IMR-90 (cell line): Measurements from ENCODE around the gene DBX1. TPM values are rescaled to one million over a fixed set of nuclear protein-coding genes. Genes with fewer than 3 reads are reported as not detected.

ENCODE experiments used
- ATAC-seq: fragments of 200-7000 bp; cut with Tn5 transposase; 2 replicates; pipeline ENCODE4 v1.9.1; 2020; ENCODE audit warnings: low read depth, mild to moderate bottlenecking, moderate library complexity
- BruUV-seq: library from RNA; stranded (reverse); fragments of 400-500 nt; replicated peaks from 2 replicates; lab custom pipeline; 2021; lab: Mats Ljungman, UMichigan
- CTCF ChIA-PET: fragments of 300-600 bp; formaldehyde crosslinking; extraction: SDS; loops from one replicate; lab custom pipeline; 2021; ENCODE audit warnings: antibody characterized with exemption; lab: Yijun Ruan, JAX
- POLR2A ChIA-PET: fragments of 300-600 bp; sonication (Branson Sonifier 250); formaldehyde crosslinking; loops from one replicate; lab custom pipeline; 2022; ENCODE audit warnings: antibody characterized with exemption; ENCODE audit not compliant: unreplicated experiment; lab: Charles Lee
- DNase-seq: peaks from one replicate; pipeline ENCODE4 v3.0.0; 2013
- H2AFZ ChIP-seq: replicated peaks from 2 replicates; pipeline ENCODE3; 2013; ENCODE audit warnings: low read length, mild to moderate bottlenecking; ENCODE audit not compliant: poor library complexity
- H2AK5ac ChIP-seq: 2 replicates; pipeline ENCODE4 v1.6.1; 2013; ENCODE audit warnings: low read depth, low read length, inconsistent platforms
- H2AK9ac ChIP-seq: replicated peaks from 2 replicates; pipeline ENCODE3; 2013; ENCODE audit warnings: mild to moderate bottlenecking, low read depth, low read length, moderate library complexity; ENCODE audit not compliant: poor library complexity
- H2BK120ac ChIP-seq: 2 replicates; pipeline ENCODE4 v1.6.1; 2013; ENCODE audit warnings: low read depth, low read length, inconsistent platforms
- H2BK15ac ChIP-seq: 3 replicates; pipeline ENCODE4 v1.6.1; 2013; ENCODE audit warnings: low read depth, low read length, inconsistent platforms
- H2BK20ac ChIP-seq: 2 replicates; pipeline ENCODE4 v1.6.1; 2013; ENCODE audit warnings: low read depth, mild to moderate bottlenecking, inconsistent platforms, low read length, moderate library complexity
- H2BK5ac ChIP-seq: 2 replicates; pipeline ENCODE4 v1.6.1; 2013; ENCODE audit warnings: mild to moderate bottlenecking, low read depth, low read length, inconsistent platforms; ENCODE audit not compliant: poor library complexity, severe bottlenecking
- H3K14ac ChIP-seq: replicated peaks from 2 replicates; pipeline ENCODE4 v1.6.1; 2013; ENCODE audit warnings: low read depth, low read length, inconsistent platforms
- H3K18ac ChIP-seq: 2 replicates; pipeline ENCODE4 v1.6.1; 2013; ENCODE audit warnings: low read depth, low read length, control low read depth
- H3K23ac ChIP-seq: 2 replicates; pipeline ENCODE4 v1.6.1; 2013; ENCODE audit warnings: low read depth, low read length, inconsistent platforms
- H3K27ac ChIP-seq: 2 replicates; pipeline ENCODE4 v1.5.1; 2013; ENCODE audit warnings: mild to moderate bottlenecking, control low read depth, low read length; ENCODE audit not compliant: insufficient read depth
- H3K27me3 ChIP-seq: 2 replicates; pipeline ENCODE4 v1.6.1; 2013; ENCODE audit warnings: low read length; ENCODE audit not compliant: control insufficient read depth, insufficient read depth
- H3K36me3 ChIP-seq: 2 replicates; pipeline ENCODE4 v1.6.1; 2013; ENCODE audit warnings: low read length, mixed read lengths; ENCODE audit not compliant: control insufficient read depth, insufficient read depth
- H3K4ac ChIP-seq: 2 replicates; pipeline ENCODE4 v1.6.1; 2013; ENCODE audit warnings: low read depth, low read length, inconsistent platforms
- H3K4me1 ChIP-seq: 2 replicates; pipeline ENCODE4 v1.6.1; 2013; ENCODE audit warnings: low read length, mixed read lengths; ENCODE audit not compliant: control insufficient read depth, insufficient read depth
- H3K4me2 ChIP-seq: 2 replicates; pipeline ENCODE4 v1.6.1; 2013; ENCODE audit warnings: low read depth, mild to moderate bottlenecking, control low read depth, low read length, moderate library complexity
- H3K4me3 ChIP-seq: 2 replicates; pipeline ENCODE4 v1.5.1; 2013; ENCODE audit warnings: low read depth, mild to moderate bottlenecking, control low read depth, low read length, moderate library complexity; ENCODE audit not compliant: insufficient read depth
- H3K56ac ChIP-seq: 2 replicates; pipeline ENCODE4 v1.6.1; 2013; ENCODE audit warnings: low read length, inconsistent platforms; ENCODE audit not compliant: insufficient read depth; ENCODE audit errors: extremely low read depth
- H3K79me1 ChIP-seq, 2 experiments: 2 replicates each; pipeline ENCODE4 v1.6.1; 2013; ENCODE audit warnings: low read length in 2 of 2, inconsistent platforms in 1 of 2, low read depth in 1 of 2
- H3K9ac ChIP-seq: 2 replicates; pipeline ENCODE4 v1.6.1; 2013; ENCODE audit warnings: low read depth, low read length, control low read depth
- H3K9me1 ChIP-seq: 2 replicates; pipeline ENCODE4 v1.6.1; 2013; ENCODE audit warnings: low read length, inconsistent platforms; ENCODE audit not compliant: insufficient read depth
- H3K9me3 ChIP-seq: 2 replicates; pipeline ENCODE4 v1.6.1; 2013; ENCODE audit warnings: low read length; ENCODE audit not compliant: control insufficient read depth, insufficient read depth
- H4K20me1 ChIP-seq: 2 replicates; pipeline ENCODE4 v1.6.1; 2013; ENCODE audit warnings: low read length, inconsistent platforms; ENCODE audit not compliant: insufficient read depth
- H4K5ac ChIP-seq: 2 replicates; pipeline ENCODE4 v1.6.1; 2013; ENCODE audit warnings: mild to moderate bottlenecking, low read depth, low read length, control low read depth
- H4K8ac ChIP-seq, 2 experiments: 2 replicates each; pipeline ENCODE4 v1.6.1; 2013; ENCODE audit warnings: low read depth in 2 of 2, low read length in 2 of 2, control low read depth in 1 of 2, inconsistent platforms in 1 of 2
- H4K91ac ChIP-seq: 2 replicates; pipeline ENCODE4 v1.6.1; 2013; ENCODE audit warnings: low read depth, low read length, inconsistent platforms; ENCODE audit not compliant: insufficient read depth
- BHLHE40 ChIP-seq: fragments of 150-350 bp; IDR thresholded peaks from 2 replicates; pipeline ENCODE4 v1.6.1; 2016; ENCODE audit warnings: mild to moderate bottlenecking, low read depth, low read length
- CEBPB ChIP-seq: IDR thresholded peaks from 2 replicates; pipeline ENCODE4 v1.6.1; 2012; ENCODE audit warnings: low read depth, low read length, improper control_type of control experiment
- CHD1 ChIP-seq: IDR thresholded peaks from 2 replicates; pipeline ENCODE4 v1.6.1; 2012; ENCODE audit warnings: low read depth, low read length, improper control_type of control experiment
- CTCF ChIP-seq: conservative IDR thresholded peaks from 2 replicates; pipeline ENCODE4 v1.5.1; 2012; ENCODE audit warnings: mild to moderate bottlenecking, low read depth, low read length, improper control_type of control experiment
- ELK1 ChIP-seq: fragments of 150-350 bp; IDR thresholded peaks from 2 replicates; pipeline ENCODE4 v1.6.1; 2016; ENCODE audit warnings: low read depth, mild to moderate bottlenecking, low read length, moderate library complexity, borderline replicate concordance
- FOS ChIP-seq: fragments of 150-350 bp; IDR thresholded peaks from 2 replicates; pipeline ENCODE4 v1.6.1; 2016; ENCODE audit warnings: low read depth, low read length
- MAFK ChIP-seq: IDR thresholded peaks from 2 replicates; pipeline ENCODE4 v1.6.1; 2012; ENCODE audit warnings: low read depth, low read length, improper control_type of control experiment
- MAZ ChIP-seq: IDR thresholded peaks from 2 replicates; pipeline ENCODE4 v1.6.1; 2012; ENCODE audit warnings: low read depth, mild to moderate bottlenecking, low read length, improper control_type of control experiment, moderate library complexity, borderline replicate concordance
- MXI1 ChIP-seq: IDR thresholded peaks from 2 replicates; pipeline ENCODE4 v1.6.1; 2012; ENCODE audit warnings: low read depth, mild to moderate bottlenecking, low read length, moderate library complexity, borderline replicate concordance
- NFE2L2 ChIP-seq: fragments of 150-350 bp; IDR thresholded peaks from 2 replicates; pipeline ENCODE4 v1.6.1; 2016; ENCODE audit warnings: low read depth, mild to moderate bottlenecking, low read length
- POLR2A ChIP-seq: IDR thresholded peaks from 2 replicates; pipeline ENCODE4 v1.6.1; 2012; ENCODE audit warnings: mild to moderate bottlenecking, low read depth, low read length
- RAD21 ChIP-seq: IDR thresholded peaks from 2 replicates; pipeline ENCODE4 v1.6.1; 2012; ENCODE audit warnings: low read length, improper control_type of control experiment
- RCOR1 ChIP-seq: IDR thresholded peaks from 2 replicates; pipeline ENCODE4 v1.6.1; 2012; ENCODE audit warnings: mild to moderate bottlenecking, low read length, improper control_type of control experiment; ENCODE audit not compliant: insufficient replicate concordance
- RFX5 ChIP-seq: IDR thresholded peaks from 2 replicates; pipeline ENCODE4 v1.8.0; 2012; ENCODE audit warnings: low read depth, mild to moderate bottlenecking, low read length, moderate library complexity
- SMC3 ChIP-seq: fragments of 150-350 bp; IDR thresholded peaks from 2 replicates; pipeline ENCODE4 v1.6.1; 2016; ENCODE audit warnings: low read depth, mild to moderate bottlenecking, antibody characterized with exemption, low read length, moderate library complexity
- USF2 ChIP-seq: fragments of 150-350 bp; IDR thresholded peaks from 2 replicates; pipeline ENCODE4 v1.6.1; 2017; ENCODE audit warnings: mild to moderate bottlenecking, antibody characterized with exemption, low read length, low read depth
- WGBS, 2 experiments: methylation state at CpG; one replicate each; pipeline versions ENCODE4 v1.1.5 to v1.1.7; 2013; ENCODE audit warnings: missing lambda C conversion rate in 2 of 2; ENCODE audit not compliant: insufficient read length in 1 of 2; ENCODE audit errors: extremely low coverage in 2 of 2; 5-methylcytosine and 5-hydroxymethylcytosine counted together
- dilution Hi-C: fragments of 300-500 bp; cut with HindIII; formaldehyde crosslinking; loops from one replicate; pipeline ENCODE4 v1.14.3; 2018; ENCODE audit warnings: low sequenced_read_pairs; ENCODE audit not compliant: unreplicated experiment
- in situ Hi-C: fragments of 300-500 bp; cut with MboI; formaldehyde crosslinking; loops from 3 replicates; pipeline ENCODE4 v1.14.3; 2019; ENCODE audit warnings: low sequenced_read_pairs, inconsistent platforms, mixed read lengths
- intact Hi-C: fragments of 100-400 bp; cut with micrococcal nuclease; formaldehyde crosslinking; loops from 2 replicates; pipeline ENCODE4 v1.10.0; 2022
- polyA plus RNA-seq, 3 experiments: library from polyadenylated mRNA; depleted of rRNA; stranded (reverse); fragments of >200 nt; gene quantifications; 2 replicates each; pipeline ENCODE4 v1.2.3, GENCODE V29; 2012; ENCODE audit warnings: low replicate concordance in 1 of 3
- total RNA-seq: library from RNA; depleted of rRNA; stranded (reverse); fragments of >200 nt; gene quantifications from 2 replicates; pipeline ENCODE4 v1.2.3, GENCODE V29; 2012

Gene DBX1
- total and polyA plus RNA-seq, 2 of the 4 experiments (the other 2 are of a cell fraction) = not detected

GRCh38 chr11:20201231-20201630 is 41.0 kb upstream of the DBX1 start:
- TF ChIP-seq BHLHE40 = no peak
- no peak for TF ChIP-seq CTCF
- TF ChIP-seq USF2 = no peak
- no peak for TF ChIP-seq MAFK
- TF ChIP-seq ELK1 = no peak
- no peak for TF ChIP-seq MAZ
- no peak for TF ChIP-seq CEBPB
- TF ChIP-seq RCOR1 = no peak
- TF ChIP-seq NFE2L2 = no peak
- TF ChIP-seq CHD1 = no peak
- TF ChIP-seq RFX5 = no peak
- TF ChIP-seq MXI1 = no peak
- no peak for TF ChIP-seq POLR2A
- no peak for TF ChIP-seq FOS
- TF ChIP-seq SMC3 = no peak
- no peak for TF ChIP-seq RAD21
- POLR2A ChIA-PET = no interaction called here
- no peak overlapping the region for H3K14ac ChIP-seq
- H3K27ac ChIP-seq = no peak overlapping the region
- no peak overlapping the region for H4K8ac ChIP-seq
- no CpG with 5 or more reads among the region's 2 CpGs for WGBS, 2 experiments
- H3K4me2 ChIP-seq = no peak overlapping the region
- H3K23ac ChIP-seq = no peak overlapping the region
- no peak overlapping the region for H3K9ac ChIP-seq
- H3K4me1 ChIP-seq = no peaks in the 10 kb centered on the region
- no peak overlapping the region for H2BK5ac ChIP-seq
- no peak for DNase-seq
- CTCF ChIA-PET = no interaction called here
- in situ Hi-C loops (no loop called here), intact Hi-C loops (no loop called here), dilution Hi-C loops (no loop called here)
- no peak overlapping the region for H3K18ac ChIP-seq
- H2AK5ac ChIP-seq = no peak overlapping the region
- H3K79me1 ChIP-seq = no peaks in the 10 kb centered on the region
- BruUV-seq = no TSS peak
- H2AFZ ChIP-seq = no peak overlapping the region
- no peak overlapping the region for H4K91ac ChIP-seq
- ATAC-seq = no peak
- H2AK9ac ChIP-seq = no peak overlapping the region
- H2BK120ac ChIP-seq = no peak overlapping the region
- no peak overlapping the region for H2BK20ac ChIP-seq
- peaks cover 11% of the 10 kb centered on the region for H3K27me3 ChIP-seq
- H3K4me3 ChIP-seq = no peak overlapping the region
- H2BK15ac ChIP-seq = no peak overlapping the region
- no peaks in the 10 kb centered on the region for H3K9me3 ChIP-seq
- H3K36me3 ChIP-seq = no peaks in the 10 kb centered on the region
- no peak overlapping the region for H3K56ac ChIP-seq
- H4K5ac ChIP-seq = no peak overlapping the region
- H3K9me1 ChIP-seq = no peaks in the 10 kb centered on the region
- no peak overlapping the region for H3K4ac ChIP-seq
- H4K20me1 ChIP-seq = no peaks in the 10 kb centered on the region
